Measurements from ENCODE around the gene BAAT.

Gene BAAT

GRCh38 chr9:101398930-101399642, 14.3 kb upstream of the BAAT start:
- DNase-seq (ENCODE audit: low spot score), result no peak
- no peak for FAIRE-seq

- DNase-seq (ENCODE audit: low spot score) (peak; percentile 98), FAIRE-seq (peak; percentile 93)
Measured at GRCh38 chr9:101398068-101398929, 13.5 kb upstream of the BAAT start, which contains the start of the genes MRPL50 and ZNF189. TSS of gene MRPL50 (minus strand) at chr9:101398618. CDS start at chr9:101398592, 26 bp downstream. TSS of gene ZNF189 (plus strand) at chr9:101398851. CDS start at chr9:101399157, 306 bp downstream.

GRCh38 chr9:101397746-101398067, 12.9 kb upstream of the BAAT start:
- no peak for FAIRE-seq
- no peak for DNase-seq (ENCODE audit: low spot score)

GRCh38 chr9:101394687-101395086, 9.9 kb upstream of the BAAT start:
- DNase-seq (ENCODE audit: low spot score) (no peak), FAIRE-seq (no peak)

GRCh38 chr9:101393135-101393534, 8.3 kb upstream of the BAAT start:
- FAIRE-seq (no peak), DNase-seq (ENCODE audit: low spot score) (no peak)

GRCh38 chr9:101388507-101388993, 3.7 kb upstream of the BAAT start:
- DNase-seq (ENCODE audit: low spot score), result no peak
- no peak for FAIRE-seq

- FAIRE-seq, result peak; percentile 36
- peak; percentile 28 for DNase-seq (ENCODE audit: low spot score)
Measured at GRCh38 chr9:101387871-101388506, 3.2 kb upstream of the BAAT start.

GRCh38 chr9:101383361-101383760, 1.4 kb downstream of the BAAT start:
- peak; percentile 64 for FAIRE-seq
- DNase-seq (ENCODE audit: low spot score), result peak; percentile 31

GRCh38 chr9:101381833-101382342, 2.9 kb downstream of the BAAT start:
- FAIRE-seq, result no peak
- no peak for DNase-seq (ENCODE audit: low spot score)

GRCh38 chr9:101381118-101381517, 3.7 kb downstream of the BAAT start:
- no peak for DNase-seq (ENCODE audit: low spot score)
- no peak for FAIRE-seq

GRCh38 chr9:101380295-101380694, 4.5 kb downstream of the BAAT start:
- no peak for DNase-seq (ENCODE audit: low spot score)
- no peak for FAIRE-seq

- FAIRE-seq (peak; percentile 79), DNase-seq (ENCODE audit: low spot score) (peak; percentile 94)
Measured at GRCh38 chr9:101376111-101376848, 8.5 kb downstream of the BAAT start.

GRCh38 chr9:101375546-101375945, 9.3 kb downstream of the BAAT start:
- FAIRE-seq, result no peak
- DNase-seq (ENCODE audit: low spot score), result no peak

- no peak for FAIRE-seq
- no peak for DNase-seq (ENCODE audit: low spot score)
Measured at GRCh38 chr9:101372327-101373118, 12.3 kb downstream of the BAAT start.

GRCh38 chr9:101371813-101372212, 13.0 kb downstream of the BAAT start:
- no peak for FAIRE-seq
- DNase-seq (ENCODE audit: low spot score), result no peak

- DNase-seq (ENCODE audit: low spot score) (no peak), FAIRE-seq (no peak)
Measured at GRCh38 chr9:101369884-101370531, 14.8 kb downstream of the BAAT start.

GRCh38 chr9:101369286-101369685, 15.5 kb downstream of the BAAT start:
- FAIRE-seq, result peak; percentile 68
- peak; percentile 47 for DNase-seq (ENCODE audit: low spot score)

- no peak for FAIRE-seq
- no peak for DNase-seq (ENCODE audit: low spot score)
Measured at GRCh38 chr9:101367323-101367722, 17.5 kb downstream of the BAAT start.

GRCh38 chr9:101366038-101366756, 18.6 kb downstream of the BAAT start:
- FAIRE-seq (peak; percentile 88), DNase-seq (ENCODE audit: low spot score) (peak; percentile 77)

Data from RCC 7860 (cell line).